OCI-LY3 (cell line): ENCODE measurements around the gene PLB1.

Experiments used
- CTCF ChIP-seq: fragments of 200-600, 300-600 bp; sonication (generic); IDR thresholded peaks from 2 replicates; pipeline ENCODE4 v1.5.1; 2014; ENCODE audit warnings: antibody characterized with exemption, low read length, low read depth
- EZH2phosphoT487 ChIP-seq: fragments of 200-600 bp; shearing (Covaris generic); IDR thresholded peaks from 2 replicates; pipeline ENCODE4 v1.6.1; 2018; ENCODE audit warnings: antibody characterized with exemption, mixed run types, low read depth

DNA sequence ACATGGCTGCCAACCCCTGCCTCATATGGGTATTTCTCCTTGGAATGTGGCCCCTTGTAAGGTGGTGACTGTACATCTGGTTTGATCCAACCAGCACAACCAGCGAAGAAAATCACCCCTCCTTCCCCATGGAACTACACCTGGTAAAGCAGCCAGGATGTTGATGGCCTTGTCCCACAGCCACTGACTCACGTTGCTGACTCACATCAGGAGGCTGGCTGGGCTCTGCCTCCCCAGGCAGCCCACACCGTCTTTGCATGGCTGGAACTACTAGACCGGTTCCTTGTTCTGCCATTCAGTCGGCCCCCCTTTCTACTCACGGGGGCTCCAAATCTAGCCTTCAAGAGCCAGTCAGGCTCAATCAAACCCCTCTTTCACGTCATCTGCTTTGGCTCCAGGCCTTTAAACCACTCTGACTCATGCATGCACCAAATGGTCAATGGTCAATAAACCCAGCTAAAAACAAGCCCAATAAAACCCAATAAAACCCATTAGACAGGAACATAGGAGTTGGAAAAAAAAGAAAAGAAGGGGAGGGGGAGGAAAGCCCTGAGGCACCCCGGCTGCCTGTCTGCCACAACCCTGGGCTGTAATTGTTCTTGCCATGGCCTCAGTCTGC, 114.8 kb downstream of the PLB1 start:
- TF ChIP-seq CTCF, result no peak
- TF ChIP-seq EZH2phosphoT487, result no peak
